IMR-90 (cell line): Measurements from ENCODE around the gene SPCS1. TPM values are rescaled to one million over a fixed set of nuclear protein-coding genes. Genes with fewer than 3 reads are reported as not detected.

Source experiments
- ATAC-seq: fragments of 200-7000 bp; cut with Tn5 transposase; 2 replicates; pipeline ENCODE4 v1.9.1; 2020; ENCODE audit warnings: low read depth, mild to moderate bottlenecking, moderate library complexity
- BruUV-seq: library from RNA; stranded (reverse); fragments of 400-500 nt; replicated peaks from 2 replicates; lab custom pipeline; 2021; lab: Mats Ljungman, UMichigan
- CTCF ChIA-PET: fragments of 300-600 bp; formaldehyde crosslinking; extraction: SDS; loops from one replicate; lab custom pipeline; 2021; ENCODE audit warnings: antibody characterized with exemption; lab: Yijun Ruan, JAX
- POLR2A ChIA-PET: fragments of 300-600 bp; sonication (Branson Sonifier 250); formaldehyde crosslinking; loops from one replicate; lab custom pipeline; 2022; ENCODE audit warnings: antibody characterized with exemption; ENCODE audit not compliant: unreplicated experiment; lab: Charles Lee
- DNase-seq: peaks from one replicate; pipeline ENCODE4 v3.0.0; 2013
- H2AFZ ChIP-seq: replicated peaks from 2 replicates; pipeline ENCODE3; 2013; ENCODE audit warnings: low read length, mild to moderate bottlenecking; ENCODE audit not compliant: poor library complexity
- H2AK5ac ChIP-seq: 2 replicates; pipeline ENCODE4 v1.6.1; 2013; ENCODE audit warnings: low read depth, low read length, inconsistent platforms
- H2AK9ac ChIP-seq: replicated peaks from 2 replicates; pipeline ENCODE3; 2013; ENCODE audit warnings: mild to moderate bottlenecking, low read depth, low read length, moderate library complexity; ENCODE audit not compliant: poor library complexity
- H2BK120ac ChIP-seq: 2 replicates; pipeline ENCODE4 v1.6.1; 2013; ENCODE audit warnings: low read depth, low read length, inconsistent platforms
- H2BK15ac ChIP-seq: 3 replicates; pipeline ENCODE4 v1.6.1; 2013; ENCODE audit warnings: low read depth, low read length, inconsistent platforms
- H2BK20ac ChIP-seq: 2 replicates; pipeline ENCODE4 v1.6.1; 2013; ENCODE audit warnings: low read depth, mild to moderate bottlenecking, inconsistent platforms, low read length, moderate library complexity
- H2BK5ac ChIP-seq: 2 replicates; pipeline ENCODE4 v1.6.1; 2013; ENCODE audit warnings: mild to moderate bottlenecking, low read depth, low read length, inconsistent platforms; ENCODE audit not compliant: poor library complexity, severe bottlenecking
- H3K14ac ChIP-seq: replicated peaks from 2 replicates; pipeline ENCODE4 v1.6.1; 2013; ENCODE audit warnings: low read depth, low read length, inconsistent platforms
- H3K18ac ChIP-seq: 2 replicates; pipeline ENCODE4 v1.6.1; 2013; ENCODE audit warnings: low read depth, low read length, control low read depth
- H3K23ac ChIP-seq: 2 replicates; pipeline ENCODE4 v1.6.1; 2013; ENCODE audit warnings: low read depth, low read length, inconsistent platforms
- H3K27ac ChIP-seq: 2 replicates; pipeline ENCODE4 v1.5.1; 2013; ENCODE audit warnings: mild to moderate bottlenecking, control low read depth, low read length; ENCODE audit not compliant: insufficient read depth
- H3K27me3 ChIP-seq: 2 replicates; pipeline ENCODE4 v1.6.1; 2013; ENCODE audit warnings: low read length; ENCODE audit not compliant: control insufficient read depth, insufficient read depth
- H3K36me3 ChIP-seq: 2 replicates; pipeline ENCODE4 v1.6.1; 2013; ENCODE audit warnings: low read length, mixed read lengths; ENCODE audit not compliant: control insufficient read depth, insufficient read depth
- H3K4ac ChIP-seq: 2 replicates; pipeline ENCODE4 v1.6.1; 2013; ENCODE audit warnings: low read depth, low read length, inconsistent platforms
- H3K4me1 ChIP-seq: 2 replicates; pipeline ENCODE4 v1.6.1; 2013; ENCODE audit warnings: low read length, mixed read lengths; ENCODE audit not compliant: control insufficient read depth, insufficient read depth
- H3K4me2 ChIP-seq: 2 replicates; pipeline ENCODE4 v1.6.1; 2013; ENCODE audit warnings: low read depth, mild to moderate bottlenecking, control low read depth, low read length, moderate library complexity
- H3K4me3 ChIP-seq: 2 replicates; pipeline ENCODE4 v1.5.1; 2013; ENCODE audit warnings: low read depth, mild to moderate bottlenecking, control low read depth, low read length, moderate library complexity; ENCODE audit not compliant: insufficient read depth
- H3K56ac ChIP-seq: 2 replicates; pipeline ENCODE4 v1.6.1; 2013; ENCODE audit warnings: low read length, inconsistent platforms; ENCODE audit not compliant: insufficient read depth; ENCODE audit errors: extremely low read depth
- H3K79me1 ChIP-seq, 2 experiments: 2 replicates each; pipeline ENCODE4 v1.6.1; 2013; ENCODE audit warnings: low read length in 2 of 2, inconsistent platforms in 1 of 2, low read depth in 1 of 2
- H3K9ac ChIP-seq: 2 replicates; pipeline ENCODE4 v1.6.1; 2013; ENCODE audit warnings: low read depth, low read length, control low read depth
- H3K9me1 ChIP-seq: 2 replicates; pipeline ENCODE4 v1.6.1; 2013; ENCODE audit warnings: low read length, inconsistent platforms; ENCODE audit not compliant: insufficient read depth
- H3K9me3 ChIP-seq: 2 replicates; pipeline ENCODE4 v1.6.1; 2013; ENCODE audit warnings: low read length; ENCODE audit not compliant: control insufficient read depth, insufficient read depth
- H4K20me1 ChIP-seq: 2 replicates; pipeline ENCODE4 v1.6.1; 2013; ENCODE audit warnings: low read length, inconsistent platforms; ENCODE audit not compliant: insufficient read depth
- H4K5ac ChIP-seq: 2 replicates; pipeline ENCODE4 v1.6.1; 2013; ENCODE audit warnings: mild to moderate bottlenecking, low read depth, low read length, control low read depth
- H4K8ac ChIP-seq, 2 experiments: 2 replicates each; pipeline ENCODE4 v1.6.1; 2013; ENCODE audit warnings: low read depth in 2 of 2, low read length in 2 of 2, control low read depth in 1 of 2, inconsistent platforms in 1 of 2
- H4K91ac ChIP-seq: 2 replicates; pipeline ENCODE4 v1.6.1; 2013; ENCODE audit warnings: low read depth, low read length, inconsistent platforms; ENCODE audit not compliant: insufficient read depth
- FOS ChIP-seq: fragments of 150-350 bp; IDR thresholded peaks from 2 replicates; pipeline ENCODE4 v1.6.1; 2016; ENCODE audit warnings: low read depth, low read length
- MAFK ChIP-seq: IDR thresholded peaks from 2 replicates; pipeline ENCODE4 v1.6.1; 2012; ENCODE audit warnings: low read depth, low read length, improper control_type of control experiment
- WGBS, 2 experiments: methylation state at CpG; one replicate each; pipeline versions ENCODE4 v1.1.5 to v1.1.7; 2013; ENCODE audit warnings: missing lambda C conversion rate in 2 of 2; ENCODE audit not compliant: insufficient read length in 1 of 2; ENCODE audit errors: extremely low coverage in 2 of 2; 5-methylcytosine and 5-hydroxymethylcytosine counted together
- dilution Hi-C: fragments of 300-500 bp; cut with HindIII; formaldehyde crosslinking; loops from one replicate; pipeline ENCODE4 v1.14.3; 2018; ENCODE audit warnings: low sequenced_read_pairs; ENCODE audit not compliant: unreplicated experiment
- in situ Hi-C: fragments of 300-500 bp; cut with MboI; formaldehyde crosslinking; loops from 3 replicates; pipeline ENCODE4 v1.14.3; 2019; ENCODE audit warnings: low sequenced_read_pairs, inconsistent platforms, mixed read lengths
- intact Hi-C: fragments of 100-400 bp; cut with micrococcal nuclease; formaldehyde crosslinking; loops from 2 replicates; pipeline ENCODE4 v1.10.0; 2022
- polyA plus RNA-seq, 3 experiments: library from polyadenylated mRNA; depleted of rRNA; stranded (reverse); fragments of >200 nt; gene quantifications; 2 replicates each; pipeline ENCODE4 v1.2.3, GENCODE V29; 2012; ENCODE audit warnings: low replicate concordance in 1 of 3
- total RNA-seq: library from RNA; depleted of rRNA; stranded (reverse); fragments of >200 nt; gene quantifications from 2 replicates; pipeline ENCODE4 v1.2.3, GENCODE V29; 2012

Gene SPCS1
- total and polyA plus RNA-seq, 2 of the 4 experiments (the other 2 are of a cell fraction) = 50.5 to 124 TPM

DNA sequence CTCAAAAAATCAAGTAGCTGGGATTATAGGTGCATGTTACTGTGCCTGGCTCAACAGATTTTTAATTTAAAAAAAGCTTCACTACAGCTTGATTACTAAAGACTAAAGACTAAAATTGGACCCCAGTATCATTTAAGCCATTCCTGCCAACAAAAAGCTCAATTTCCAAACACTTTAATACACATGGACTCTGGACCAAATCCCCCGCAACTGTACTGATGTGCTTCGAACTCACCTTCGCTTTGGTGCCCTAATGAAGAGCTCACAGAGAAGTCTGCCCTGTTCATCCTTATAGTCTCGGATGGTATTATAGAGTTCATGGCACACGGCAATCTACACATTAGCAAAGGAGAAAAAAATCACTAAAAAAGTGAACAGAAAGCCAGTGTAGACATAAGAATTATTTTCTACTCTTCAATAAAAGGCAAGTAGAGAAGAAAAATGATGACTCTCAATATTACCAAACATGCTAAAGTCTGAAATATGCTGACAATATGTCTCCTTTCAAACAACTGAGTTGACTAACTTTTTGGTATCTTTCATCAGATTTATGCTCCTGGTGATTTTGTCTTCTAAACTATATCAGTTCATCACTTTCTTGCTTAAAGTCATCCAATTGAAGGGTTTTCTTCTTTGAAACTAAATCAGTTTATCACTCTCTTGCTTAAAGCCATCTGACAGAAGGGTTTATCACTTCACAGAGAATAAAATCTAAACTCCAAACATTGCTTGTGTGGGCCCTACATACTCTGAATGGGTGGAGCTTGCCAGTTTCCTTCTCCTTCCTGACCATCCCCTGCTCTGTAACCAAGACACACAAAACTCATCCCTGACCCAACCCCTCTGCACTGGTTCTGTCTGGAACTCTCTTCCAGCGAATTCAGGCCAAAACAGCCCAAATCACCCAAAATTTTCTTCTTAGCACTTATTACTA is 27.4 kb upstream of the SPCS1 start:
- Histone ChIP-seq H3K9me3 (no peaks in the 10 kb centered on the region), H2AK9ac (no peak overlapping the region), H3K9me1 (peaks cover 6% of the 10 kb centered on the region; the same call in 1 of the 2 replicates), H4K8ac (no peak overlapping the region), H4K5ac (no peak overlapping the region), H3K18ac (no peak overlapping the region; the same call in 1 of the 2 replicates), H2BK20ac (no peak overlapping the region), H3K56ac (no peak overlapping the region), H2BK120ac (no peak overlapping the region), H3K4me1 (peaks cover 6% of the 10 kb centered on the region), H4K91ac (no peak overlapping the region), H3K27ac (peak overlapping the region; percentile 25; the same call in 1 of the 2 replicates), H2BK15ac (no peak overlapping the region), H3K36me3 (peaks cover 25% of the 10 kb centered on the region), H2BK5ac (no peak overlapping the region), H3K23ac (no peak overlapping the region), H2AK5ac (no peak overlapping the region), H3K14ac (no peak overlapping the region), H3K79me1 (peaks cover 23 to 55% of the 10 kb centered on the region in 2 experiments), H3K4ac (no peak overlapping the region), H3K4me3 (no peak overlapping the region), H4K20me1 (peaks cover 9% of the 10 kb centered on the region; the same call in 1 of the 2 replicates), H3K4me2 (no peak overlapping the region), H3K9ac (no peak overlapping the region), H3K27me3 (no peaks in the 10 kb centered on the region), H2AFZ (no peak overlapping the region)
- TF ChIP-seq FOS (no peak), MAFK (peak; percentile 48)
- in situ Hi-C loops = no loop called here
- WGBS, 2 experiments = 100% methylated on average over 1 of the region's 6 CpGs; no CpG with 5 or more reads in 1 of the 2 experiments
- BruUV-seq = no TSS peak
- ATAC-seq (peak; percentile 41; the same call in 1 of the 2 replicates), DNase-seq (no peak)
- dilution Hi-C loops = no loop called here
- CTCF ChIA-PET = no interaction called here
- intact Hi-C loops = no loop called here
- POLR2A ChIA-PET = no interaction called here
